Caco-2 (cell line): ENCODE data around the gene TMEM45B. TPM values are rescaled to one million over a fixed set of nuclear protein-coding genes. Genes with fewer than 3 reads are reported as not detected.
"Not testable (repeated sequence)": the region's sequence is repeated elsewhere in the genome, so short reads cannot be mapped to it uniquely, and the experiment has no call there.

ENCODE experiments used
- BruUV-seq: library from RNA; stranded (reverse); fragments of 400-500 nt; replicated peaks from 2 replicates; lab custom pipeline; 2021; lab: Mats Ljungman, UMichigan
- CTCF ChIA-PET: fragments of 300-600 bp; sonication (Branson Sonifier 250); formaldehyde crosslinking; loops from one replicate; lab custom pipeline; 2022; ENCODE audit warnings: antibody characterized with exemption; lab: Charles Lee
- POLR2A ChIA-PET: fragments of 300-600 bp; sonication (Branson Sonifier 250); formaldehyde crosslinking; loops from one replicate; lab custom pipeline; 2022; ENCODE audit warnings: antibody characterized with exemption; lab: Charles Lee
- DNase-seq, 2 experiments: peaks; one replicate each; pipeline versions ENCODE4 v3.0.0 to v3.0.0-alpha.2; 2020 to 2022
- H3K27me3 ChIP-seq: replicated peaks from 2 replicates; pipeline ENCODE4 v1.6.0; 2011; ENCODE audit warnings: low read length; ENCODE audit not compliant: control insufficient read depth, insufficient read depth
- H3K36me3 ChIP-seq: 2 replicates; pipeline ENCODE4 v1.5.1; 2011; ENCODE audit warnings: low read length; ENCODE audit not compliant: control insufficient read depth, insufficient read depth
- H3K4me1 ChIP-seq: fragments of 250-450 bp; sonication (Bioruptor Pico); 2 replicates; pipeline ENCODE4 v1.5.1; 2020; ENCODE audit warnings: mild to moderate bottlenecking
- H3K4me3 ChIP-seq: 2 replicates; pipeline ENCODE4 v1.5.1; 2011; ENCODE audit warnings: low read depth, mild to moderate bottlenecking, control low read depth, low read length
- H3K9me3 ChIP-seq: fragments of 250-450 bp; sonication (Bioruptor Pico); 2 replicates; pipeline ENCODE4 v1.5.1; 2020; ENCODE audit warnings: mild to moderate bottlenecking, moderate library complexity
- H3K27ac Mint-ChIP-seq: one replicate; pipeline ENCODE4 v1.8.0; 2022; ENCODE audit warnings: mixed read lengths; ENCODE audit not compliant: unreplicated experiment
- H3K27me3 Mint-ChIP-seq: one replicate; pipeline ENCODE4 v1.8.0; 2022; ENCODE audit warnings: mixed read lengths; ENCODE audit not compliant: insufficient read depth, unreplicated experiment
- H3K36me3 Mint-ChIP-seq: one replicate; pipeline ENCODE4 v1.8.0; 2022; ENCODE audit warnings: mild to moderate bottlenecking, mixed read lengths; ENCODE audit not compliant: insufficient read depth, unreplicated experiment
- H3K4me1 Mint-ChIP-seq: one replicate; pipeline ENCODE4 v1.8.0; 2022; ENCODE audit warnings: low read depth, mixed read lengths; ENCODE audit not compliant: unreplicated experiment
- H3K4me3 Mint-ChIP-seq: one replicate; pipeline ENCODE4 v1.8.0; 2022; ENCODE audit warnings: mild to moderate bottlenecking, moderate library complexity, mixed read lengths; ENCODE audit not compliant: unreplicated experiment
- H3K9me3 Mint-ChIP-seq: one replicate; pipeline ENCODE4 v1.8.0; 2022; ENCODE audit warnings: mixed read lengths; ENCODE audit not compliant: unreplicated experiment
- intact Hi-C: fragments of 100-400 bp; cut with micrococcal nuclease; formaldehyde crosslinking; loops from one replicate; pipeline ENCODE4 v1.10.0; 2022; ENCODE audit not compliant: unreplicated experiment
- total RNA-seq: library from RNA; stranded (reverse); gene quantifications from 2 replicates; pipeline ENCODE4 v1.2.3, GENCODE V29; 2022
- TF ChIP-seq, protein P1 (sequence below), 2 experiments: fragments of 200-600 bp in 1 of 2; IDR thresholded peaks; 1 replicate in 1 of 2; 2 replicates in 1 of 2; pipeline versions ENCODE4 v1.5.1 to v1.8.0; 2011 to 2022; ENCODE audit warnings: antibody characterized with exemption in 1 of 2, control low read depth in 1 of 2, inconsistent platforms in 1 of 2, low read depth in 1 of 2, low read length in 1 of 2, mild to moderate bottlenecking in 1 of 2, moderate library complexity in 1 of 2; ENCODE audit not compliant: insufficient read depth in 1 of 2, severe bottlenecking in 1 of 2, unreplicated experiment in 1 of 2

TMEM45B gene
- total RNA-seq, 1 experiment from 2014 or later = 60.0 TPM

DNA sequence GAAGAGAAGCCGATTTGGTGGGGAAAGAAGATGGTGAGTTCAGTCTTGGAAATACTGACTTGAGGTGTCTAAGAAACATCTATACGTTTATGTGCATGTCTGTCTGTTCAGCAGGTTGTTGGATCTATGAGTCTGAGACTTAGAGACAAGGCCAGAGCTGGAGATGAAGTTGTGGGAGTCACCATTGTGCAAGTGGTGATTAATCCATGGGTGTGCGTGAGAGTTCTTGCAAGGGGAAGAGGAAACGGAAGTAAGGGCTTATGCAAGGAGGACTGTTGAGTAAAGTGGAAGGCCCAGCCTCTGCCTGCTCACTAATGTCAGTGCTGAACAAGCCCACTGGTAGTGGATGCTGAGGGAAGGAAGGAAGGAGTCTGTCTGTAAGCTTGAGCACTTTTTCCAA is 9.7 kb downstream of the TMEM45B start:
- no peak overlapping the region for H3K27ac Mint-ChIP-seq
- DNase-seq = peak in 1 of 2 experiments; percentile 13
- TF ChIP-seq, protein P1, sequence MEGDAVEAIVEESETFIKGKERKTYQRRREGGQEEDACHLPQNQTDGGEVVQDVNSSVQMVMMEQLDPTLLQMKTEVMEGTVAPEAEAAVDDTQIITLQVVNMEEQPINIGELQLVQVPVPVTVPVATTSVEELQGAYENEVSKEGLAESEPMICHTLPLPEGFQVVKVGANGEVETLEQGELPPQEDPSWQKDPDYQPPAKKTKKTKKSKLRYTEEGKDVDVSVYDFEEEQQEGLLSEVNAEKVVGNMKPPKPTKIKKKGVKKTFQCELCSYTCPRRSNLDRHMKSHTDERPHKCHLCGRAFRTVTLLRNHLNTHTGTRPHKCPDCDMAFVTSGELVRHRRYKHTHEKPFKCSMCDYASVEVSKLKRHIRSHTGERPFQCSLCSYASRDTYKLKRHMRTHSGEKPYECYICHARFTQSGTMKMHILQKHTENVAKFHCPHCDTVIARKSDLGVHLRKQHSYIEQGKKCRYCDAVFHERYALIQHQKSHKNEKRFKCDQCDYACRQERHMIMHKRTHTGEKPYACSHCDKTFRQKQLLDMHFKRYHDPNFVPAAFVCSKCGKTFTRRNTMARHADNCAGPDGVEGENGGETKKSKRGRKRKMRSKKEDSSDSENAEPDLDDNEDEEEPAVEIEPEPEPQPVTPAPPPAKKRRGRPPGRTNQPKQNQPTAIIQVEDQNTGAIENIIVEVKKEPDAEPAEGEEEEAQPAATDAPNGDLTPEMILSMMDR (IDR thresholded peaks at IDR 0.05; ENCODE audit: insufficient read depth in 1 of 2, low read depth in 1 of 2, low read length in 1 of 2, severe bottlenecking in 1 of 2, unreplicated experiment in 1 of 2) = no peak
- peaks cover 11% of the 10 kb centered on the region; the same call in 1 of the 2 replicates for H3K9me3 ChIP-seq
- H3K9me3 Mint-ChIP-seq = peaks cover 8% of the 10 kb centered on the region
- intact Hi-C loops = no loop called here
- ChIA-PET CTCF (no interaction called here), POLR2A (no interaction called here)
- no peak overlapping the region for H3K4me3 ChIP-seq
- BruUV-seq = no TSS peak
- no peaks in the 10 kb centered on the region for H3K36me3 Mint-ChIP-seq
- H3K4me3 Mint-ChIP-seq = no peak overlapping the region
- H3K27me3 Mint-ChIP-seq = no peaks in the 10 kb centered on the region
- no peaks in the 10 kb centered on the region; the same call in 1 of the 2 replicates for H3K27me3 ChIP-seq
- H3K4me1 Mint-ChIP-seq = no peaks in the 10 kb centered on the region
- peaks cover 8% of the 10 kb centered on the region for H3K36me3 ChIP-seq
- H3K4me1 ChIP-seq = 0 out of 2 replicates have a peak, but pooled peaks cover 7% of the 10 kb centered on the region

GRCh38 chr11:129828301-129828836 is 12.7 kb downstream of the TMEM45B start:
- DNase-seq = no peak
- Mint-ChIP-seq H3K36me3 (peaks cover 2% of the 10 kb centered on the region), H3K27me3 (no peaks in the 10 kb centered on the region), H3K27ac (no peak overlapping the region), H3K4me3 (no peak overlapping the region), H3K9me3 (peaks cover 8% of the 10 kb centered on the region), H3K4me1 (no peaks in the 10 kb centered on the region)
- peaks cover 11% of the 10 kb centered on the region; the same call in 1 of the 2 replicates for H3K9me3 ChIP-seq
- peaks cover 8% of the 10 kb centered on the region for H3K36me3 ChIP-seq
- H3K4me3 ChIP-seq = no peak overlapping the region
- ChIA-PET CTCF (no interaction called here), POLR2A (interaction anchor here (0.5 to 0.9 kb wide), 2 partner anchors 14 to 174 kb away, joined by 5 to 7 read pairs; partner anchors contain the start of gene PRDM10)
- 0 out of 2 replicates have a peak, but pooled peaks cover 4% of the 10 kb centered on the region for H3K4me1 ChIP-seq
- TF ChIP-seq, protein P1 (IDR thresholded peaks at IDR 0.05; ENCODE audit: insufficient read depth in 1 of 2, low read depth in 1 of 2, low read length in 1 of 2, severe bottlenecking in 1 of 2, unreplicated experiment in 1 of 2) = no peak
- intact Hi-C loops = no loop called here
- BruUV-seq = no TSS peak
- no peaks in the 10 kb centered on the region; the same call in 1 of the 2 replicates for H3K27me3 ChIP-seq

DNA sequence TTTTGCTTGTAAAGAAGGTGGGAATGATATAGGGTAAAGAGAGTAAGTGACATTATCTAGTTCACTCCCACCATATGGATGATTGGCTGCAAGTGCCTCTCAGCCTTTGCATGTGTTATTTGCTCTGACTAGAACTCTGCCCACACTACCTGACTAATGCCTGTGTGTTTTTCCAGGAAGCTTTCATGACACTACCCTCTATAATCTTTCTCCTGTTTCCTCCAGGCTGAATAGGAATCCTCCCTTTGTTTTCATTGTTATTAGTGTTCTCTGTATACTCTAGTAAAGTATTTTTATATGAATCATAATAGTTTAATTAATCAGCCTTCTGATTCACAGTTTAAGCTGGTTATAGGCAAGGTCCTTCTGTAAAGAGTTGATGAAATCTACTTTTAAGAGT is 13.8 kb downstream of the TMEM45B start:
- not testable (repeated sequence) for BruUV-seq

GRCh38 chr11:129831227-129831626 is 15.6 kb downstream of the TMEM45B start:
- BruUV-seq, CTCF ChIA-PET: not testable (repeated sequence)

More for the DNA sequence above, 13.8 kb downstream of the TMEM45B start:
- H3K36me3 ChIP-seq, CTCF ChIA-PET, DNase-seq, POLR2A ChIA-PET, H3K27me3 Mint-ChIP-seq, H3K4me3 ChIP-seq, H3K4me3 Mint-ChIP-seq, H3K27ac Mint-ChIP-seq, H3K4me1 Mint-ChIP-seq, H3K4me1 ChIP-seq, intact Hi-C loops, H3K9me3 Mint-ChIP-seq, H3K27me3 ChIP-seq: not testable (repeated sequence)
- H3K36me3 Mint-ChIP-seq = peaks cover 11% of the 10 kb centered on the region
- peaks cover 11% of the 10 kb centered on the region; the same call in 1 of the 2 replicates for H3K9me3 ChIP-seq

DNA sequence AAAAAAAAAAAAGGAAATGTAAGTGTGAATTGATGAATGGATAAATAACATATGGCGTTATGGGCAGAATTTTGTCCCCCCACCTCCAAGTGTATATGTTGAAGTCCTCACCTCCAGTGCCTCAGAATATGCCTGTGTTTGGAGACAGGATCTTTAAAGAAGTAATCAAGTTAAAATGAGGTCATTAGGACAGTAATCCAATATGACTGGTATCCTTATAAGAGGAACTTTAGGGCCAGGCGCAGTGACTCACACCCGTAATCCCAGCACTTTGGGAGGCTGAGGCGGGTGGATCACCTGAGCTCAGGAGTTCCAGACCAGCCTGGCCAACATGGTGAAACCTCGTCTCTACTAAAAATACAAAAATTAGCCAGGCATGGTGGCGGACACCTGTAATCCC is 17.6 kb downstream of the TMEM45B start:
- H3K4me3 ChIP-seq, H3K4me3 Mint-ChIP-seq, H3K27me3 ChIP-seq, DNase-seq, POLR2A ChIA-PET, H3K27ac Mint-ChIP-seq, H3K27me3 Mint-ChIP-seq, H3K4me1 ChIP-seq, H3K36me3 ChIP-seq, BruUV-seq, H3K4me1 Mint-ChIP-seq, intact Hi-C loops, CTCF ChIA-PET, H3K9me3 Mint-ChIP-seq: not testable (repeated sequence)
- peaks cover 11% of the 10 kb centered on the region for H3K36me3 Mint-ChIP-seq
- peaks cover 11% of the 10 kb centered on the region; the same call in 1 of the 2 replicates for H3K9me3 ChIP-seq

More at GRCh38 chr11:129831227-129831626, 15.6 kb downstream of the TMEM45B start:
- intact Hi-C loops, H3K27ac Mint-ChIP-seq, DNase-seq, H3K4me1 Mint-ChIP-seq, H3K4me3 ChIP-seq, H3K4me1 ChIP-seq, H3K36me3 ChIP-seq, H3K4me3 Mint-ChIP-seq, POLR2A ChIA-PET, H3K27me3 ChIP-seq, H3K9me3 Mint-ChIP-seq, H3K27me3 Mint-ChIP-seq: not testable (repeated sequence)
- H3K36me3 Mint-ChIP-seq = peaks cover 11% of the 10 kb centered on the region
- H3K9me3 ChIP-seq = peaks cover 11% of the 10 kb centered on the region; the same call in 1 of the 2 replicates
